ENCODE measurements around the gene PPRC1.

PPRC1 gene

GRCh38 chr10:102195296-102195870 lies 62.5 kb downstream of the PPRC1 start:
- Histone ChIP-seq H3K4me3 (ENCODE audit: insufficient read length, low read depth) (no peak overlapping the region), H3K27me3 (ENCODE audit: insufficient read depth, insufficient read length) (no peaks in the 10 kb centered on the region), H3K9ac (ENCODE audit: insufficient read length, low read depth) (no peak overlapping the region), H3K4me1 (ENCODE audit: insufficient read depth, insufficient read length) (no peaks in the 10 kb centered on the region), H3K36me3 (ENCODE audit: insufficient read depth, insufficient read length, low read length) (no peaks in the 10 kb centered on the region), H3K9me3 (ENCODE audit: insufficient read depth, low read length) (peaks cover 14% of the 10 kb centered on the region; the same call in 1 of the 2 replicates)
- DNase-seq (ENCODE audit: low read depth, low spot score) = no peak
- TF ChIP-seq YY1 (IDR thresholded peaks at IDR 0.05; ENCODE audit: insufficient read depth, insufficient read length) (no peak), ZNF274 (IDR thresholded peaks at IDR 0.05; ENCODE audit: low read depth, low read length) (no peak), SUZ12 (IDR thresholded peaks at IDR 0.05; ENCODE audit: extremely low read depth, insufficient read depth, insufficient read length) (no peak)

- H3K9ac ChIP-seq (ENCODE audit: insufficient read length, low read depth) = no peak overlapping the region
- no peaks in the 10 kb centered on the region for H3K4me1 ChIP-seq (ENCODE audit: insufficient read depth, insufficient read length)
- H3K27me3 ChIP-seq (ENCODE audit: insufficient read depth, insufficient read length) = no peaks in the 10 kb centered on the region
- H3K4me3 ChIP-seq (ENCODE audit: insufficient read length, low read depth) = no peak overlapping the region
- H3K36me3 ChIP-seq (ENCODE audit: insufficient read depth, insufficient read length, low read length) = no peaks in the 10 kb centered on the region
- peaks cover 26% of the 10 kb centered on the region; the same call in 1 of the 2 replicates for H3K9me3 ChIP-seq (ENCODE audit: insufficient read depth, low read length)
- TF ChIP-seq YY1 (IDR thresholded peaks at IDR 0.05; ENCODE audit: insufficient read depth, insufficient read length) (no peak), SUZ12 (IDR thresholded peaks at IDR 0.05; ENCODE audit: extremely low read depth, insufficient read depth, insufficient read length) (no peak), ZNF274 (IDR thresholded peaks at IDR 0.05; ENCODE audit: low read depth, low read length) (no peak)
- no peak for DNase-seq (ENCODE audit: low read depth, low spot score)
Observed at GRCh38 chr10:102196893-102197292, 64.1 kb downstream of the PPRC1 start.

GRCh38 chr10:102198027-102198426 lies 65.2 kb downstream of the PPRC1 start:
- Histone ChIP-seq H3K9me3 (ENCODE audit: insufficient read depth, low read length) (peaks cover 22% of the 10 kb centered on the region; the same call in 1 of the 2 replicates), H3K36me3 (ENCODE audit: insufficient read depth, insufficient read length, low read length) (no peaks in the 10 kb centered on the region), H3K27me3 (ENCODE audit: insufficient read depth, insufficient read length) (no peaks in the 10 kb centered on the region), H3K4me3 (ENCODE audit: insufficient read length, low read depth) (no peak overlapping the region), H3K9ac (ENCODE audit: insufficient read length, low read depth) (no peak overlapping the region), H3K4me1 (ENCODE audit: insufficient read depth, insufficient read length) (no peaks in the 10 kb centered on the region)
- DNase-seq (ENCODE audit: low read depth, low spot score) = no peak
- no peak for TF ChIP-seq SUZ12 (IDR thresholded peaks at IDR 0.05; ENCODE audit: extremely low read depth, insufficient read depth, insufficient read length)
- TF ChIP-seq ZNF274 (IDR thresholded peaks at IDR 0.05; ENCODE audit: low read depth, low read length) = no peak
- no peak for TF ChIP-seq YY1 (IDR thresholded peaks at IDR 0.05; ENCODE audit: insufficient read depth, insufficient read length)
